C4-2B (cell line): Measurements from ENCODE around the gene GREM1.

Experiments
- CTCF ChIP-seq: fragments of 450-650 bp; conservative IDR thresholded peaks from 2 replicates; pipeline ENCODE4 v1.5.1; 2017; ENCODE audit warnings: mild to moderate bottlenecking
- ZFX ChIP-seq: fragments of 450-650 bp; IDR thresholded peaks from 2 replicates; pipeline ENCODE4 v1.6.1; 2017

GRCh38 chr15:32671339-32672325 is 46.2 kb upstream of the GREM1 start:
- no peak for TF ChIP-seq CTCF
- TF ChIP-seq ZFX, result no peak
